Suprapubic skin (tissue), 4 donors: ENCODE results near the gene TRAPPC2B. TPM values are rescaled to one million over a fixed set of nuclear protein-coding genes. Genes with fewer than 3 reads are reported as not detected.
"Not testable (repeated sequence)": the region's sequence is repeated elsewhere in the genome, so short reads cannot be mapped to it uniquely, and the experiment has no call there.

Experiments
- DNase-seq, 2 donors: peaks; one replicate each; pipeline ENCODE4 v3.0.0-alpha.2; 2019; ENCODE audit warnings: low spot score in 2 of 2
- H3K27ac ChIP-seq: fragments of 200-600 bp; sonication (generic); one replicate; pipeline ENCODE4 v1.5.1; 2019
- H3K27me3 ChIP-seq: fragments of 200-600 bp; sonication (generic); one replicate; pipeline ENCODE4 v1.5.1; 2019
- H3K36me3 ChIP-seq: fragments of 200-600 bp; sonication (generic); one replicate; pipeline ENCODE4 v1.5.1; 2019
- H3K4me1 ChIP-seq: fragments of 200-600 bp; sonication (generic); one replicate; pipeline ENCODE4 v1.5.1; 2019
- H3K4me3 ChIP-seq: fragments of 200-600 bp; sonication (generic); one replicate; pipeline ENCODE4 v1.5.1; 2019; ENCODE audit warnings: mild to moderate bottlenecking
- H3K9me3 ChIP-seq: fragments of 200-600 bp; sonication (generic); one replicate; pipeline ENCODE4 v1.5.1; 2019
- EP300 ChIP-seq: sonication (generic); formaldehyde crosslinking; IDR thresholded peaks from one replicate; pipeline ENCODE4 v1.6.1; 2017; ENCODE audit warnings: antibody characterized with exemption
- POLR2A ChIP-seq, 2 donors: fragments of 450-650 bp; IDR thresholded peaks; one replicate each; pipeline ENCODE4 v1.6.1; 2017; ENCODE audit warnings: antibody characterized with exemption in 2 of 2, mild to moderate bottlenecking in 2 of 2, moderate library complexity in 2 of 2
- POLR2AphosphoS5 ChIP-seq, 3 donors: sonication (generic); formaldehyde crosslinking; IDR thresholded peaks; one replicate each; pipeline ENCODE4 v1.6.1; 2017; ENCODE audit warnings: antibody characterized with exemption in 3 of 3
- WGBS: methylation state at CpG from one replicate; pipeline ENCODE4 v1.1.5; 2018; 5-methylcytosine and 5-hydroxymethylcytosine counted together
- total RNA-seq, 4 donors: library from RNA; depleted of rRNA; stranded (reverse); fragments of >200 nt; gene quantifications; one replicate each; pipeline ENCODE4 v1.1.0, GENCODE V29; 2016
- TF ChIP-seq, protein P1 (sequence below), 2 donors: fragments of 200-600 bp in 1 of 2; fragments of 450-650 bp in 1 of 2; sonication (generic) in 1 of 2; IDR thresholded peaks; one replicate each; pipeline ENCODE4 v1.5.1; 2016 to 2019; ENCODE audit warnings: antibody characterized with exemption in 2 of 2, mild to moderate bottlenecking in 1 of 2, moderate library complexity in 1 of 2

Gene TRAPPC2B
- total RNA-seq, 4 donors from 2014 or later: 16.5 to 20.7 (median 19.9) TPM

DNA sequence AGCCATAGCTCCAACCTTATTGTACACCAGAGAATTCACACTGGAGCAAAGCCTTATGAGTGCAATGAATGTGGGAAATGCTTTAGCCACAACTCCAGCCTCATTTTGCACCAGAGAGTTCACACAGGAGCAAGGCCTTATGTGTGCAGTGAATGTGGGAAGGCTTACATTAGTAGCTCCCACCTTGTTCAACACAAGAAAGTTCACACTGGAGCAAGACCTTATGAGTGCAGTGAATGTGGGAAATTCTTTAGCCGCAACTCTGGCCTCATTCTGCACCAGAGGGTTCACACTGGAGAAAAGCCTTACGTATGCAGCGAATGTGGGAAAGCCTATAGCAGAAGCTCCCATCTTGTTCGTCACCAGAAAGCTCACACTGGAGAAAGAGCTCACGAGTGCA is 5.9 kb upstream of the TRAPPC2B start:
- Histone ChIP-seq H3K27ac (no peak overlapping the region), H3K27me3 (no peaks in the 10 kb centered on the region), H3K4me3 (no peak overlapping the region), H3K4me1 (peaks cover 12% of the 10 kb centered on the region), H3K36me3 (peaks cover 57% of the 10 kb centered on the region), H3K9me3 (peaks cover 10% of the 10 kb centered on the region)
- TF ChIP-seq POLR2AphosphoS5 (IDR thresholded peaks at IDR 0.05) (no peak), EP300 (no peak), POLR2A (IDR thresholded peaks at IDR 0.05) (no peak)
- TF ChIP-seq, protein P1, sequence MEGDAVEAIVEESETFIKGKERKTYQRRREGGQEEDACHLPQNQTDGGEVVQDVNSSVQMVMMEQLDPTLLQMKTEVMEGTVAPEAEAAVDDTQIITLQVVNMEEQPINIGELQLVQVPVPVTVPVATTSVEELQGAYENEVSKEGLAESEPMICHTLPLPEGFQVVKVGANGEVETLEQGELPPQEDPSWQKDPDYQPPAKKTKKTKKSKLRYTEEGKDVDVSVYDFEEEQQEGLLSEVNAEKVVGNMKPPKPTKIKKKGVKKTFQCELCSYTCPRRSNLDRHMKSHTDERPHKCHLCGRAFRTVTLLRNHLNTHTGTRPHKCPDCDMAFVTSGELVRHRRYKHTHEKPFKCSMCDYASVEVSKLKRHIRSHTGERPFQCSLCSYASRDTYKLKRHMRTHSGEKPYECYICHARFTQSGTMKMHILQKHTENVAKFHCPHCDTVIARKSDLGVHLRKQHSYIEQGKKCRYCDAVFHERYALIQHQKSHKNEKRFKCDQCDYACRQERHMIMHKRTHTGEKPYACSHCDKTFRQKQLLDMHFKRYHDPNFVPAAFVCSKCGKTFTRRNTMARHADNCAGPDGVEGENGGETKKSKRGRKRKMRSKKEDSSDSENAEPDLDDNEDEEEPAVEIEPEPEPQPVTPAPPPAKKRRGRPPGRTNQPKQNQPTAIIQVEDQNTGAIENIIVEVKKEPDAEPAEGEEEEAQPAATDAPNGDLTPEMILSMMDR (IDR thresholded peaks at IDR 0.05): no peak
- DNase-seq: no peak
- 97% methylated on average over 5 of the region's 5 CpGs for WGBS

DNA sequence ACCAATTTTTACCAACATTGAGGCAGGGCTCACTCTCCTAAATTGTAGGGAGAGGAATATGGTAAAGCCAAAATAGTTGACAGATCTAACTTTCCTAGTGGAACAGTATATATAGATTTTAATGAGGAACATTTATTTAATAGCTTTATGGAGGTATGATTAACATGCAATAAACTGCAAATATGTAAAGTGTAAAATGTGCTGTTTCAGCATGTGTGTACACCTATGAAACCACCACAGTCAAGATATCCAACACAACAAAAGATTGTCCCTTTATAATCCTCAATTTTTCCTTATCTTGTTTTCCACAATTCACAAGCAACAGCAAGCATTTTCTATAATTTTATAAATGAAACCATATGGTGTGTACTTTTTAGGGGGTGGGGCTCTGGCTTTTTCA is 4.1 kb upstream of the TRAPPC2B start:
- Histone ChIP-seq H3K9me3 (peaks cover 10% of the 10 kb centered on the region), H3K27ac (no peak overlapping the region), H3K36me3 (peaks cover 44% of the 10 kb centered on the region), H3K4me1 (peaks cover 14% of the 10 kb centered on the region), H3K4me3 (no peak overlapping the region), H3K27me3 (no peaks in the 10 kb centered on the region)
- no peak for TF ChIP-seq POLR2AphosphoS5 (IDR thresholded peaks at IDR 0.05)
- no peak for TF ChIP-seq EP300
- TF ChIP-seq POLR2A (IDR thresholded peaks at IDR 0.05): no peak
- TF ChIP-seq, protein P1 (IDR thresholded peaks at IDR 0.05): no peak
- no peak for DNase-seq

DNA sequence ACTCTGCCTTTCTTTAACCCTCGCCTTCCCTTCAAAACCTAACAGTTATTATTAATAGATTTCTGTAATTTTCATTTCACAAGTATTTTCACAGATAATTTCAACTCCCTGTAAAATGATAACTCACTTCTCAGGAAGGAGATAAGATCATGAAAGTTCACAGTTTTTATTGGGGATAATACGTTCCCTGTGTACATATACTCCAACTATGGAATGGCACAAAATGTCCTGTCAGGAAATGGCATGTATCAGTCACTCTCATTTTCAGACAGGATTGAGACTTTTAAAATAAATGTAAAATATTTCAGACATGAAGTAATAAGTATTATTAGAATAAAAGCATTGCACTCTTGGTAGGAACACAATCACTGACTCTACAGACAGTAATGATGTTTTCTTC is 932 bp upstream of the TRAPPC2B start:
- DNase-seq: no peak
- H3K27ac ChIP-seq: peak overlapping the region; percentile 87
- H3K4me1 ChIP-seq: peaks cover 18% of the 10 kb centered on the region
- no peaks in the 10 kb centered on the region for H3K27me3 ChIP-seq
- peaks cover 13% of the 10 kb centered on the region for H3K36me3 ChIP-seq
- peak overlapping the region; percentile 67 for H3K4me3 ChIP-seq
- TF ChIP-seq POLR2AphosphoS5 (IDR thresholded peaks at IDR 0.05): no peak
- TF ChIP-seq POLR2A (IDR thresholded peaks at IDR 0.05): no peak
- no peaks in the 10 kb centered on the region for H3K9me3 ChIP-seq
- whole genome bisulfite sequencing: 73% methylated on average over 2 of the region's 2 CpGs

DNA sequence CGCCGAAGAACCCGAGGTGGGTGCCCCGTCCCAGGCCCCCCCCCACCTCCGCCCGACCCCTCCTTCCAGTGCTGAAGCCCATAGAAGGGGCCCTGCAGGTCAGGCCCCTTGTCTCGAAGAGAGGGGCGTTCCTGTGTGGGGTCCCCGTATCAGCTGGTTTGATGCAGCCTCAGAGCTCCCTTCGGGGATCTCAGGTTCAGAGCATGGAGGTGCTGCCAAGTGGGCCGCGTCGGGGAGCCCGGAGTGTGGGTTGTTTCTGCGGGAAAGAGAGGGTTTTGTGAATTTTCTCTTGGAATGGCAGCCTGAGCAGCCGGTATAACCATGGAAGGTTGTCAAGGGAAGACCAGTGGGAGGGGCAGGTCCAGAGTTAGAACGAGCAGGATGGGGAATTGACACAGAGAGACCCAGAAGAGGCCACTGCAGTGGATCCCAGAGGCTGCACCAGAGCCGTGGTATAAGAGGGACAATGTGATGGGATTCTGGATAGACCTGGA is 384 bp downstream of the TRAPPC2B start:
- peaks cover under 1% of the 10 kb centered on the region for H3K36me3 ChIP-seq
- peak overlapping the region; percentile 67 for H3K4me3 ChIP-seq
- TF ChIP-seq, protein P1 (IDR thresholded peaks at IDR 0.05): no peak
- no peak for TF ChIP-seq EP300
- no peak for TF ChIP-seq POLR2A (IDR thresholded peaks at IDR 0.05)
- no peak for TF ChIP-seq POLR2AphosphoS5 (IDR thresholded peaks at IDR 0.05)
- no peaks in the 10 kb centered on the region for H3K9me3 ChIP-seq
- peaks cover 18% of the 10 kb centered on the region for H3K4me1 ChIP-seq
- peak overlapping the region; percentile 87 for H3K27ac ChIP-seq
- H3K27me3 ChIP-seq: no peaks in the 10 kb centered on the region
- DNase-seq: no peak
- WGBS: 6% methylated on average over 5 of the region's 18 CpGs

DNA sequence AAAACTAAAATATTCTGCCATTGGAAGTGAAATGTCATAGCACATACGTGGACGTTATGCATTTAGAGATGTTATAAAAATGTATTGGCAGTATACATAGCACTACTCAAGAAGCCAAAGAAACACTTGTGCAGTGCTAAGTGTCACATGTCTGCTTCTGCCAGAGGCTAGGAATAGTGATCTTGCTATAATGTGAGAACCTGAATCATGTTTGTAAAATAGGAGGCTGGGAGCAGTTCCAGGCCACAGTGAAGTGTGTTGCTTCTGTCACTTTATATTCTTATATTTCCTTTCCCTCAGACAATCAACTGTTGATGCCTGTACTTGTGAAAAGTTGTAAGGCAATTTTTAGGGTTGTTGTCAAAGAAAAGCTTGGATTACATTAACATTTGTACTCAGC is 3.4 kb downstream of the TRAPPC2B start:
- 88% methylated on average over 2 of the region's 2 CpGs for WGBS
- TF ChIP-seq, protein P1 (IDR thresholded peaks at IDR 0.05): no peak
- TF ChIP-seq POLR2A (IDR thresholded peaks at IDR 0.05) (no peak), POLR2AphosphoS5 (IDR thresholded peaks at IDR 0.05) (no peak), EP300 (no peak)

DNA sequence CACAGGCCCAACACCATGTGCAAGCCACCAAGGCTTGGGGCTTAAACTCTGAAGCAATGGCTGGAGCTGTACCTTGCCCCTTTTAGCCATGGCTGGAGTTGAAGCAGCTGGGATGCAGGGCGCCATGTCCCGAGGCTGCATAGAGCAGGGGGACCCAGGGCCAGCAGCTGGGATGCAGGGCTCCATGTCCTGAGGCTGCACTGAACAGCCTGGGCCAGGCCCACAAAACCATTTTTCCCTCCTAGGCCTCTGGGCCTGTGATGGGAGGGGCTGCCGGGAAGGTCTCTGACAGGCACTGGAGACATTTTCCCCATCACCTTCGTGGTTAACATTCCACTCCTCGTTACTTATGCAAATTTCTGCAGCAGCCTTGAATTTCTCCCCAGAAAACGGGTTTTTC is 10.8 kb downstream of the TRAPPC2B start:
- TF ChIP-seq, protein P1 (IDR thresholded peaks at IDR 0.05): no peak
- TF ChIP-seq EP300: no peak
- Histone ChIP-seq H3K4me1 (no peaks in the 10 kb centered on the region), H3K27me3 (no peaks in the 10 kb centered on the region), H3K9me3 (peaks cover 23% of the 10 kb centered on the region), H3K4me3 (no peak overlapping the region), H3K36me3 (peaks cover 60% of the 10 kb centered on the region), H3K27ac (no peak overlapping the region)
- WGBS: 92% methylated on average over 4 of the region's 6 CpGs
- no peak for DNase-seq

More for the DNA sequence above, 3.4 kb downstream of the TRAPPC2B start:
- Histone ChIP-seq H3K27me3 (no peaks in the 10 kb centered on the region), H3K27ac (no peak overlapping the region), H3K9me3 (no peaks in the 10 kb centered on the region), H3K4me3 (no peak overlapping the region), H3K36me3 (peaks cover 3% of the 10 kb centered on the region), H3K4me1 (peaks cover 15% of the 10 kb centered on the region)
- no peak for DNase-seq

DNA sequence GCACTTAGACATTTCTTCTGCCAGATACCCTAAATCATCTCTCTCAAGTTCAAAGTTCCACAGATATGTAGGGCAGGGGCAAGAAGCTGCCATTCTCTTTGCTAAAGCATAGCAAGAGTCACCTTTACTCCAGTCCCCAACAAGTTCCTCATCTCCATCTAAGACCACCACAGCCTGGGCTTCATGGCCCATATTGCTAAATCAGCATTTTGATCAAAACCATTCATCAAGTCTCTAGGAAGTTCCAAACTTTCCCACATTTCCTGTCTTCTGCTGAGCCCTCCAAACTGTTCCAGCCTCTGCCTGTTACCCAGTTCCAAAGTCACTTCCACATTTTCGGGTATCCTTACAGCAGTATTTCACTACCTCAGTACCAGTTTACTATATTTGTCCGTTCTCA is 11.3 kb downstream of the TRAPPC2B start:
- H3K4me3 ChIP-seq, H3K27me3 ChIP-seq, DNase-seq, H3K27ac ChIP-seq, H3K4me1 ChIP-seq: not testable (repeated sequence)
- Histone ChIP-seq H3K36me3 (peaks cover 60% of the 10 kb centered on the region), H3K9me3 (peaks cover 23% of the 10 kb centered on the region)
- 97% methylated on average over 2 of the region's 2 CpGs for WGBS
